ENCODE data around the gene REEP1.

DNA sequence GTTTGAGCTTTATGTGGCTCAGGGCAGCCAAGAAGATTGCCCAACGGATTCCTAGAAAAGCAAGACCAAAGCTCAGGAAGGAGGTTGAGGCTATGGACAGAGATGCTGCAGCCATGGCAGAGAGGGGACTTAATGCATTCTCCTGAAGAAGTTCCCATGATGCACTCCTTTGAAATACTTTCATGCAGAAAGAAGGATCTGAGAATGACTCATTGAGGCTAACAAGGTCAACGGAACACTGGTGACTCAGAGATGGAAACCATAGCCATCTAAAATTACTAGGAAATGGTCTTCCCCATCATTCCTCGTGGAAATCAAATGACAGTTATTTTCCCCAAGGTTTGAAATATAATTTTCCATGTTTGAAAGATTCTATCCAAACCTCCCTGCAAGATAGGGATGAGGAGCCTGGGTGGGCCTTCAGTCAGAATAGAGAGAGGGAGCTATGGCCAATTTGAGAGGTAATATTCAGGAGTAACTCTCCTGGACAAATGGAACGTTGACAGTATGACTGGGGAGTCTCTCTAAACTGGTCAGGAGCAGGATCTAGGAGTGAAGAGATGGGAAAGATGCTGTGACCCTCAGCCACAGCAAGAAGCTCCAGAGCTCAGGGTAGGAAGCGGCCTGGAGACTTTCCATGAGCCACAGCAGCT is 63.0 kb downstream of the REEP1 start:
- TF ChIP-seq, protein P1, sequence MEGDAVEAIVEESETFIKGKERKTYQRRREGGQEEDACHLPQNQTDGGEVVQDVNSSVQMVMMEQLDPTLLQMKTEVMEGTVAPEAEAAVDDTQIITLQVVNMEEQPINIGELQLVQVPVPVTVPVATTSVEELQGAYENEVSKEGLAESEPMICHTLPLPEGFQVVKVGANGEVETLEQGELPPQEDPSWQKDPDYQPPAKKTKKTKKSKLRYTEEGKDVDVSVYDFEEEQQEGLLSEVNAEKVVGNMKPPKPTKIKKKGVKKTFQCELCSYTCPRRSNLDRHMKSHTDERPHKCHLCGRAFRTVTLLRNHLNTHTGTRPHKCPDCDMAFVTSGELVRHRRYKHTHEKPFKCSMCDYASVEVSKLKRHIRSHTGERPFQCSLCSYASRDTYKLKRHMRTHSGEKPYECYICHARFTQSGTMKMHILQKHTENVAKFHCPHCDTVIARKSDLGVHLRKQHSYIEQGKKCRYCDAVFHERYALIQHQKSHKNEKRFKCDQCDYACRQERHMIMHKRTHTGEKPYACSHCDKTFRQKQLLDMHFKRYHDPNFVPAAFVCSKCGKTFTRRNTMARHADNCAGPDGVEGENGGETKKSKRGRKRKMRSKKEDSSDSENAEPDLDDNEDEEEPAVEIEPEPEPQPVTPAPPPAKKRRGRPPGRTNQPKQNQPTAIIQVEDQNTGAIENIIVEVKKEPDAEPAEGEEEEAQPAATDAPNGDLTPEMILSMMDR (IDR thresholded peaks at IDR 0.05; ENCODE audit: insufficient read depth, low read length, poor library complexity, severe bottlenecking): no peak
- no peak for TF ChIP-seq EZH2phosphoT487 (conservative IDR thresholded peaks at IDR 0.05; ENCODE audit: low read length)
